Right lobe of liver (tissue), 6 donors: ENCODE data around the gene ALDOA. TPM values are rescaled to one million over a fixed set of nuclear protein-coding genes. Genes with fewer than 3 reads are reported as not detected.
A peak's percentile ranks its signal among the peaks of the same experiment; 100 is the strongest.

ENCODE experiments used
- ATAC-seq, 4 donors: fragments of 200-7000 bp; cut with Tn5 transposase; one replicate each; pipeline ENCODE4 v1.9.1; 2020; ENCODE audit warnings: mild to moderate bottlenecking in 4 of 4, moderate library complexity in 4 of 4
- DNase-seq, 3 donors: peaks; one replicate each; pipeline ENCODE4 v3.0.0-alpha.2; 2020
- H3K27ac ChIP-seq, 3 donors: fragments of 200-600 bp; one replicate each; pipeline ENCODE4 v1.8.0; 2022
- H3K27me3 ChIP-seq, 2 donors: fragments of 200-600 bp; one replicate each; pipeline ENCODE4 v1.8.0; 2022
- H3K36me3 ChIP-seq, 4 donors: fragments of 200-600 bp; sonication (generic) in 1 of 4; one replicate each; pipeline versions ENCODE4 v1.5.1 to v1.8.0; 2017 to 2022; ENCODE audit warnings: control low read depth in 1 of 4
- H3K4me1 ChIP-seq, 4 donors: fragments of 200-600 bp; sonication (generic) in 1 of 4; one replicate each; pipeline versions ENCODE4 v1.5.1 to v1.8.0; 2017 to 2022; ENCODE audit warnings: control low read depth in 1 of 4
- H3K4me3 ChIP-seq, 3 donors: fragments of 200-600 bp; one replicate each; pipeline ENCODE4 v1.8.0; 2022
- H3K9me3 ChIP-seq, 4 donors: fragments of 200-600 bp; sonication (generic) in 1 of 4; one replicate each; pipeline versions ENCODE4 v1.5.1 to v1.8.0; 2017 to 2022; ENCODE audit warnings: control low read depth in 1 of 4
- POLR2A ChIP-seq: fragments of 450-650 bp; IDR thresholded peaks from one replicate; pipeline ENCODE4 v1.6.1; 2017; ENCODE audit warnings: antibody characterized with exemption, mild to moderate bottlenecking
- WGBS: methylation state at CpG from one replicate; pipeline ENCODE4 v1.1.6; 2018; ENCODE audit warnings: low coverage, low lambda C conversion rate; ENCODE audit not compliant: insufficient coverage; ENCODE audit errors: missing lambda C conversion rate; 5-methylcytosine and 5-hydroxymethylcytosine counted together
- intact Hi-C, 2 donors: fragments of 100-400 bp; cut with DNase I; formaldehyde crosslinking; loops; one replicate each; pipeline versions ENCODE4 v1.11.2 to v1.14.1; 2022
- total RNA-seq, 6 experiments: library from RNA; depleted of rRNA in 2 of 6; stranded (reverse); fragments of >200 nt in 2 of 6; fragmentation: NEBNext Ultra II Directional in 3 of 6; extraction: Animal tissue kit (Norgen Biotek cat#: 25700) in 3 of 6; gene quantifications; one replicate each; pipeline versions ENCODE4 v1.1.0 to v1.2.4, GENCODE V29; 2016 to 2023
- TF ChIP-seq, protein P1 (sequence below), 4 donors: fragments of 200-600 bp in 3 of 4; fragments of 450-650 bp in 1 of 4; IDR thresholded peaks; one replicate each; pipeline versions ENCODE4 v1.5.1 to v1.8.0; 2016 to 2022; ENCODE audit warnings: antibody characterized with exemption in 4 of 4, mild to moderate bottlenecking in 2 of 4
- donor health status: DM: no; HTN: yes; CAD: no.
- donor health status: DM: no; HTN: no; CAD: no.
- donor health status: DM: no; HTN: no; CAD: no.
- donor health status: DM: no; HTN: yes; CAD: no.
- donor health status: DM: no; HTN: yes; CAD: no.

Gene ALDOA
- total RNA-seq, 6 experiments from 2014 or later, result 113 to 580 (median 345) TPM

DNA sequence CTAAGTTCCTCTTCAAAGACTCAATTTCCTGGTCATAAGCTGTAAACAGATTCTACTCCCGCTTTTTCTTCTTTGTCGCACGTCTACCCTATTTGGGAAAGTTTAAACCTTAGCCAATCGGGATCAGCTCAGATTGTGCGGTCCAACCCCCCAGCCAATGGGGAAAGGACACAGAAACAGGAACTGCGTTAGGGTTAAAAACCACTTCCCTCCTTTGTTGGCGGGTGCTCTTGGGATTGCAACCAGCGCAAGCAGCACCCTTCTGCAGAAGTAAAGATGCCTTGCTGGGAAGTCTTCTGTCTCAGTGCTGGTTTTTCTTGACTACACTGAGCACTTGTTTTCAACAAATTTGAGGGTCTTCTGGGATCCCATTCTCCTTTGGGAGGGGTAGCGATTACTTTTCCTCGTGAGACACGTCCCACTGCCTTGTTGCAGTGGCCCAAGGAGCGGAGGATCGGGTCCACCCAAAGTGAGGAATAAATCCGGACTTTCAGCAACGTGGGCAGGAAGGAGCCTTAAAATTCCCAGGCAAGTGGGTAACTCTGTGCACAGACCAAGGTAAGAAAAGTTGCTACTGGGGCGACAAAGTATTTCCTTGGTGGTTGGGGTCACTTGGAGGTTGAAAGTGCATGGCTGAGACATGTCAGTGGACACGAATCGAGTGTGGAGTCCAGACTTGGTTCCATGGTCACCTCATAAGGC, 31.5 kb downstream of the ALDOA start:
- H3K27me3 ChIP-seq, result no peaks in the 10 kb centered on the region
- H3K4me3 ChIP-seq, result peak overlapping the region in 1 of 3 donors; percentile 63
- DNase-seq (no peak), ATAC-seq (no peak)
- peak overlapping the region in 2 of 3 donors; percentile 74 to 92 for H3K27ac ChIP-seq
- H3K4me1 ChIP-seq, result peaks cover 0 to 21% (median 0%) of the 10 kb centered on the region in 4 donors
- H3K9me3 ChIP-seq, result no peaks in the 10 kb centered on the region
- intact Hi-C loops, result no loop called here
- no peak for TF ChIP-seq POLR2A
- TF ChIP-seq, protein P1, sequence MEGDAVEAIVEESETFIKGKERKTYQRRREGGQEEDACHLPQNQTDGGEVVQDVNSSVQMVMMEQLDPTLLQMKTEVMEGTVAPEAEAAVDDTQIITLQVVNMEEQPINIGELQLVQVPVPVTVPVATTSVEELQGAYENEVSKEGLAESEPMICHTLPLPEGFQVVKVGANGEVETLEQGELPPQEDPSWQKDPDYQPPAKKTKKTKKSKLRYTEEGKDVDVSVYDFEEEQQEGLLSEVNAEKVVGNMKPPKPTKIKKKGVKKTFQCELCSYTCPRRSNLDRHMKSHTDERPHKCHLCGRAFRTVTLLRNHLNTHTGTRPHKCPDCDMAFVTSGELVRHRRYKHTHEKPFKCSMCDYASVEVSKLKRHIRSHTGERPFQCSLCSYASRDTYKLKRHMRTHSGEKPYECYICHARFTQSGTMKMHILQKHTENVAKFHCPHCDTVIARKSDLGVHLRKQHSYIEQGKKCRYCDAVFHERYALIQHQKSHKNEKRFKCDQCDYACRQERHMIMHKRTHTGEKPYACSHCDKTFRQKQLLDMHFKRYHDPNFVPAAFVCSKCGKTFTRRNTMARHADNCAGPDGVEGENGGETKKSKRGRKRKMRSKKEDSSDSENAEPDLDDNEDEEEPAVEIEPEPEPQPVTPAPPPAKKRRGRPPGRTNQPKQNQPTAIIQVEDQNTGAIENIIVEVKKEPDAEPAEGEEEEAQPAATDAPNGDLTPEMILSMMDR (IDR thresholded peaks at IDR 0.05), result no peak
- 93% methylated on average over 16 of the region's 18 CpGs for WGBS
- H3K36me3 ChIP-seq, result peaks cover 0 to 11% (median 0%) of the 10 kb centered on the region in 4 donors

DNA sequence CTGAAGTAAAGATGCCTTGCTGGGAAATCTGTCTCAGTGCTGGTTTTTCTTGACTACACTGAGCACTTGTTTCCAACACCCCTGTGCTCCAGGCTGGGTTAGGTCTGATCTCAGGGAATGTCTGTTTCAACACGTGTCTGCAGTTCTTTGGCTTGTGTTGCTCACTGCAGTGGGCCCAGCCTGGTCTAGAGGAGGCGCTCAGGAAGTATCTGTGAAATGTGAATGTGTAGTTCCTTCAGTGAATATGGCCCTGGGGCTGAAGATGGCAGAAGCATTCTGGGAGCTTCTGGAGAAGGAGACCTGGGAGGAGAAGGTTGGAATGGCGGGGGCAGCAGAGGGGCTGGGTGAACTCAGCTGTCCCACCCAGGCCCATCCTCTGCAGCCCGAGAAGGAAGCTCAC, 38.5 kb downstream of the ALDOA start:
- Histone ChIP-seq H3K36me3 (peaks cover 0 to 6% (median 0%) of the 10 kb centered on the region in 4 donors), H3K9me3 (no peaks in the 10 kb centered on the region), H3K27ac (no peak overlapping the region), H3K4me1 (no peaks in the 10 kb centered on the region), H3K27me3 (no peaks in the 10 kb centered on the region), H3K4me3 (no peak overlapping the region)
- TF ChIP-seq, protein P1 (IDR thresholded peaks at IDR 0.05), result no peak
- TF ChIP-seq POLR2A, result no peak
- intact Hi-C loops, result no loop called here
- DNase-seq (no peak), ATAC-seq (no peak)
- WGBS, result 82% methylated on average over 3 of the region's 4 CpGs

DNA sequence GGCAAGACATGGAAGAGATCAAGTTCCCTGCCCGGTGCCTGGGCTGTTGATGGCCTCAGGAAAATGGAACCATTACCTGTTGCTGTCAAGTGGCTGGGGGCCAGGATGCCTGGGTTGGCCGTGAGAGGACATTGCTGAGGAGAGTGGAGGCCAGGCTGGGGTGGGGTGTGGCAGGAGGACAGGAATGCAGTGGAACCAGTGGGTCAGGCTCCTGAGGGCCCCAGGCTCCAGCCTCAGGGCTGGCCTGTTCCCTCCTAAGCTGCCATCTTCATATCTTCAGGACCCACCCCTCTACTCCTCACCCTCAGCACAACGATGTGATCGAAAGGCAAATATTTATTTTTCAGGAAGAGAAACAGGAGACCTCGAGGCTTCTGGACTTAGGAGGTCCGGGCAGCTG, 38.9 kb downstream of the ALDOA start:
- Histone ChIP-seq H3K4me1 (no peaks in the 10 kb centered on the region), H3K36me3 (peaks cover 0 to 6% (median 0%) of the 10 kb centered on the region in 4 donors), H3K4me3 (no peak overlapping the region), H3K27ac (no peak overlapping the region), H3K9me3 (no peaks in the 10 kb centered on the region), H3K27me3 (no peaks in the 10 kb centered on the region)
- DNase-seq (no peak), ATAC-seq (peak in 1 of 4 donors; percentile 26)
- TF ChIP-seq, protein P1 (IDR thresholded peaks at IDR 0.05), result no peak
- no peak for TF ChIP-seq POLR2A
- 67% methylated on average over 3 of the region's 6 CpGs for WGBS
- intact Hi-C loops, result no loop called here

DNA sequence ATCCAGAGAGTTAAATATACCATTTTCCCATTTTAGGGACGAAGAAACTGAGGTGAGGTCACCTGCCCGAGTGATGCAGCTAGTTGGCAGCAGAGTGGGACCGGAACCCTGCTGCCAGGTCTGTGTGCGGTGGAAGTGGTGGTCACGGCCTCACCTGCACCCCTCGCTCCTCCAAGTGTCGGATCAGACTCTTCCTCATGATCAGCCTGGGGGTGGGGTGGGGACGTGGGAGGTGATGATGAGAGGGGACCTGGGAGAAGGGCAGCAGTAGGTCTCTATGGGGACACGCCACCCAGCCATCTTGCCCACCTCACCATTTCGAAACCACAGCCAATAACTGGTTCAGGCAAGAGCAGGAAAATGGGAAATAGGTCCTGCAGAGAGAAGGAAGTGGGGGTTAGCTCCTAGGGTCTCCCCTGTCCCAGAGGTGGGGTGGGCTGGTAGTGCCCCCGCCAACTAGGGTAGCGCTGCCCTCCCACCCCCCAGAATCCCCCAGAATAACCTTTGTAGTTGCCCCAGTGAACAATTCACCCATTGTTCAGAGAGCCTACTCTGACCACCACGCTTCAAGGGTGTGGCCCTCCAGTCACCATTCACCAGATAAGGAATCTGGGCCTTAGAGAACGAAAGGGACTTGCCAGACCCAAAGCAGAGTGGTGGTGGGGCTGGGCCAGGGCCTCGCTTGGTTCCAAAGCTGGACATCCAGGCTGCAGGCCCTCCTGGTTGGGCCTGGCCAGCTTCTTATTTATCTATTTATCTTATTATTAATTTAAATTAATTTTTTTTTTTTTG, 42.7 kb downstream of the ALDOA start:
- TF ChIP-seq, protein P1 (IDR thresholded peaks at IDR 0.05), result no peak
- TF ChIP-seq POLR2A, result no peak
- Histone ChIP-seq H3K4me1 (no peaks in the 10 kb centered on the region), H3K27ac (no peak overlapping the region), H3K36me3 (peaks cover 0 to 6% (median 0%) of the 10 kb centered on the region in 4 donors), H3K27me3 (no peaks in the 10 kb centered on the region), H3K4me3 (no peak overlapping the region), H3K9me3 (no peaks in the 10 kb centered on the region)
- ATAC-seq (no peak), DNase-seq (no peak)
- intact Hi-C loops, result no loop called here
- WGBS, result 77% methylated on average over 3 of the region's 15 CpGs
